ENCODE data around the gene FSD1L.
"Not testable (repeated sequence)": the region's sequence is repeated elsewhere in the genome, so short reads cannot be mapped to it uniquely, and the experiment has no call there.

Gene FSD1L

GRCh38 chr9:105572455-105572854 is 124.6 kb downstream of the FSD1L start:
- Histone ChIP-seq H3K4me3 (ENCODE audit: low read depth in 1 of 2, low read length in 1 of 2) (no peak overlapping the region), H3K27ac (no peak overlapping the region), H3K9me3 (no peaks in the 10 kb centered on the region), H3K36me3 (no peaks in the 10 kb centered on the region), H3K27me3 (no peaks in the 10 kb centered on the region), H3K4me1 (ENCODE audit: control insufficient read depth in 1 of 2, insufficient read depth in 1 of 2, low read depth in 1 of 2, low read length in 1 of 2) (no peaks in the 10 kb centered on the region)
- TF ChIP-seq, protein P1, sequence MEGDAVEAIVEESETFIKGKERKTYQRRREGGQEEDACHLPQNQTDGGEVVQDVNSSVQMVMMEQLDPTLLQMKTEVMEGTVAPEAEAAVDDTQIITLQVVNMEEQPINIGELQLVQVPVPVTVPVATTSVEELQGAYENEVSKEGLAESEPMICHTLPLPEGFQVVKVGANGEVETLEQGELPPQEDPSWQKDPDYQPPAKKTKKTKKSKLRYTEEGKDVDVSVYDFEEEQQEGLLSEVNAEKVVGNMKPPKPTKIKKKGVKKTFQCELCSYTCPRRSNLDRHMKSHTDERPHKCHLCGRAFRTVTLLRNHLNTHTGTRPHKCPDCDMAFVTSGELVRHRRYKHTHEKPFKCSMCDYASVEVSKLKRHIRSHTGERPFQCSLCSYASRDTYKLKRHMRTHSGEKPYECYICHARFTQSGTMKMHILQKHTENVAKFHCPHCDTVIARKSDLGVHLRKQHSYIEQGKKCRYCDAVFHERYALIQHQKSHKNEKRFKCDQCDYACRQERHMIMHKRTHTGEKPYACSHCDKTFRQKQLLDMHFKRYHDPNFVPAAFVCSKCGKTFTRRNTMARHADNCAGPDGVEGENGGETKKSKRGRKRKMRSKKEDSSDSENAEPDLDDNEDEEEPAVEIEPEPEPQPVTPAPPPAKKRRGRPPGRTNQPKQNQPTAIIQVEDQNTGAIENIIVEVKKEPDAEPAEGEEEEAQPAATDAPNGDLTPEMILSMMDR (IDR thresholded peaks at IDR 0.05) = no peak

- not testable (repeated sequence) for H3K27ac ChIP-seq; H3K4me1 ChIP-seq (ENCODE audit: control insufficient read depth in 1 of 2, insufficient read depth in 1 of 2, low read depth in 1 of 2, low read length in 1 of 2); H3K36me3 ChIP-seq; H3K27me3 ChIP-seq; H3K9me3 ChIP-seq; H3K4me3 ChIP-seq (ENCODE audit: low read depth in 1 of 2, low read length in 1 of 2)
Observed at GRCh38 chr9:105579952-105580351, 132.1 kb downstream of the FSD1L start.

GRCh38 chr9:105581550-105581949 is 133.7 kb downstream of the FSD1L start:
- H3K36me3 ChIP-seq; H3K4me3 ChIP-seq (ENCODE audit: low read depth in 1 of 2, low read length in 1 of 2); H3K4me1 ChIP-seq (ENCODE audit: control insufficient read depth in 1 of 2, insufficient read depth in 1 of 2, low read depth in 1 of 2, low read length in 1 of 2); H3K27me3 ChIP-seq; H3K27ac ChIP-seq; H3K9me3 ChIP-seq: not testable (repeated sequence)

DNA sequence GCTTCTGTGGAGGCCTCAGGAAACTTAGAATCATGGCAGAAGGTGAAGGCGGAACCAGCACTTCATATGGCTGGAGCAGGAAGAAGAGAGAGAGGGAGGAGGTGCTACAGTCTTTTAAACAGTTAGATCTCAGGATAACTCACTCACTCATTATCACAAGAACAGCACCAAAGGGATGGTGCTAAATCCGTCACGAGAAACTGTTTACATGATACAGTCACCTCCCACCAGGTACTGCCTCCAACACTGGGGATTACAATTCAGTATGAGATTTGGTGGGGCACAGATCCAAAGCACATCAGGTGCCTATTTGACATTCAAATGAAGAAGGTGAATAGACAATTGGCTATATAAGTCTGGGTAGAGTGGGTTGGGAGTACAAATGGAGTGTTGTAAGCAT is 145.3 kb downstream of the FSD1L start:
- H3K4me3 ChIP-seq (ENCODE audit: low read depth in 1 of 2, low read length in 1 of 2) = no peak overlapping the region
- peaks cover 4% of the 10 kb centered on the region for H3K36me3 ChIP-seq
- H3K27ac ChIP-seq = no peak overlapping the region
- H3K9me3 ChIP-seq = peaks cover 3% of the 10 kb centered on the region
- no peaks in the 10 kb centered on the region for H3K27me3 ChIP-seq
- TF ChIP-seq, protein P1 (IDR thresholded peaks at IDR 0.05) = no peak
- no peaks in the 10 kb centered on the region for H3K4me1 ChIP-seq (ENCODE audit: control insufficient read depth in 1 of 2, insufficient read depth in 1 of 2, low read depth in 1 of 2, low read length in 1 of 2)

Measured in neutrophil (primary cell).